Measurements from ENCODE around the gene SSTR3. TPM values are rescaled to one million over a fixed set of nuclear protein-coding genes. Genes with fewer than 3 reads are reported as not detected.
A peak's percentile ranks its signal among the peaks of the same experiment; 100 is the strongest.

The SSTR3 gene
- total and polyA plus RNA-seq, 3 donors from 2014 or later, result 26.8 to 54.4 (median 40.1) TPM

GRCh38 chr22:37248251-37248650 is 36.0 kb upstream of the SSTR3 start:
- intact Hi-C loops (cut with DNase I; ENCODE audit: low total_unique reads), result no loop called here
- whole genome bisulfite sequencing, 2 donors, result 74 to 76% methylated on average over 6 of the region's 6 CpGs
- H3K36me3 ChIP-seq (ENCODE audit: low read depth, missing control alignments), result no peaks in the 10 kb centered on the region

GRCh38 chr22:37245740-37246139 is 33.5 kb upstream of the SSTR3 start:
- no peak for TF ChIP-seq CTCF (IDR thresholded peaks at IDR 0.05)
- no peak for TF ChIP-seq POLR2A (IDR thresholded peaks at IDR 0.05)
- intact Hi-C loops (cut with DNase I; ENCODE audit: low total_unique reads), result no loop called here
- no peak overlapping the region for H3K4me3 ChIP-seq
- no peak for DNase-seq
- no peaks in the 10 kb centered on the region for H3K36me3 ChIP-seq (ENCODE audit: low read depth, missing control alignments)
- H3K4me1 ChIP-seq, result no peaks in the 10 kb centered on the region
- no peaks in the 10 kb centered on the region for H3K9me3 ChIP-seq
- no peaks in the 10 kb centered on the region for H3K27me3 ChIP-seq
- H3K27ac ChIP-seq, result no peak overlapping the region
- WGBS, 2 donors, result 84 to 86% methylated on average over 6 of the region's 6 CpGs

More at GRCh38 chr22:37248251-37248650, 36.0 kb upstream of the SSTR3 start:
- H3K9me3 ChIP-seq, result no peaks in the 10 kb centered on the region
- H3K4me1 ChIP-seq, result no peaks in the 10 kb centered on the region
- no peak for DNase-seq
- no peaks in the 10 kb centered on the region for H3K27me3 ChIP-seq
- H3K4me3 ChIP-seq, result no peak overlapping the region
- TF ChIP-seq CTCF (IDR thresholded peaks at IDR 0.05) (no peak), POLR2A (IDR thresholded peaks at IDR 0.05) (no peak)
- no peak overlapping the region for H3K27ac ChIP-seq

GRCh38 chr22:37244922-37245722 is 32.8 kb upstream of the SSTR3 start:
- H3K4me3 ChIP-seq, result no peak overlapping the region
- intact Hi-C loops (cut with DNase I; ENCODE audit: low total_unique reads), result no loop called here
- no peaks in the 10 kb centered on the region for H3K36me3 ChIP-seq (ENCODE audit: low read depth, missing control alignments)
- no peak overlapping the region for H3K27ac ChIP-seq
- H3K4me1 ChIP-seq, result no peaks in the 10 kb centered on the region
- H3K27me3 ChIP-seq, result no peaks in the 10 kb centered on the region
- DNase-seq, result no peak
- no peak for TF ChIP-seq CTCF (IDR thresholded peaks at IDR 0.05)
- no peak for TF ChIP-seq POLR2A (IDR thresholded peaks at IDR 0.05)
- no peaks in the 10 kb centered on the region for H3K9me3 ChIP-seq
- WGBS, 2 donors, result 73 to 77% methylated on average over 22 of the region's 22 CpGs

GRCh38 chr22:37244114-37244921 is 32.0 kb upstream of the SSTR3 start, which contains the start of gene RAC2:
TSS of gene RAC2 (minus strand) at chr22:37244269. CDS start at chr22:37244148, 121 bp downstream.
- DNase-seq, result peak; percentile 50
- intact Hi-C loops (cut with DNase I; ENCODE audit: low total_unique reads), result no loop called here
- 27 to 40% methylated on average over 8 to 23 of the region's 23 CpGs for WGBS, 2 donors
- no peaks in the 10 kb centered on the region for H3K36me3 ChIP-seq (ENCODE audit: low read depth, missing control alignments)
- TF ChIP-seq POLR2A (IDR thresholded peaks at IDR 0.05), result no peak
- TF ChIP-seq CTCF (IDR thresholded peaks at IDR 0.05), result no peak
- no peaks in the 10 kb centered on the region for H3K27me3 ChIP-seq
- H3K4me3 ChIP-seq, result no peak within 1 kb of the TSS
- H3K27ac ChIP-seq, result no peak within 1 kb of the TSS
- no peaks in the 10 kb centered on the region for H3K9me3 ChIP-seq
- no peaks in the 10 kb centered on the region for H3K4me1 ChIP-seq

Measured in testis (tissue), 3 donors.